A549 (cell line): ENCODE data around the gene HYOU1.

ENCODE experiments used
- ATOH8 ChIP-seq: fragments of 250-450 bp; sonication (Bioruptor Pico); IDR thresholded peaks from 2 replicates; pipeline ENCODE4 v1.5.0; 2020; ENCODE audit warnings: low read depth, mild to moderate bottlenecking, moderate library complexity
- CEBPB ChIP-seq, 2 experiments: fragments of >200 bp in 1 of 2; sonication (Bioruptor Twin) in 1 of 2; formaldehyde crosslinking in 1 of 2; IDR thresholded peaks; 2 replicates each; pipeline ENCODE4 v1.6.1; 2012 to 2016
- CTCF ChIP-seq: fragments of >200 bp; sonication (Bioruptor Twin); formaldehyde crosslinking; IDR thresholded peaks from 3 replicates; pipeline ENCODE4 v1.5.1; 2016
- FOSB ChIP-seq: fragments of 250-450 bp; sonication (Bioruptor Pico); IDR thresholded peaks from 2 replicates; pipeline ENCODE4 v1.5.0; 2020; ENCODE audit warnings: mild to moderate bottlenecking, moderate library complexity
- REST ChIP-seq: fragments of 200-600 bp; sonication (generic); IDR thresholded peaks from 2 replicates; pipeline ENCODE4 v1.6.1; 2016; ENCODE audit warnings: antibody characterized with exemption, mild to moderate bottlenecking, moderate library complexity

DNA sequence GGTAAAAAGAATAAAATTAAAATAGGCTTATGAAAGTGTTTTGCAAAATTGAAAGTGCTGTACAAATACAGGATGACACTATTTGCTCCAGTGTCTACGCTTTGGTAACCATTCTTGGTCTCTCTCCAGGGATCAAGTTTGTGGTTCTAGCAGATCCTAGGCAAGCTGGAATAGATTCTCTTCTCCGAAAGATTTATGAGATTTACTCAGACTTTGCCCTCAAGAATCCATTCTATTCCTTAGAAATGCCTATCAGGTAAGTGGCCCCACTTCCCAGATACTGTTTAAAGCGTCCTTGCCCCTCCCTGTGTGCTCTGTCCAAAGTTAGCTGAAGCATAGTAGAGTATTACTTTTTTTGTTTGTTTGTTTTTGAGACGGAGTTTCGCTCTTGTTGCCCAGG lies 35.4 kb downstream of the HYOU1 start:
- TF ChIP-seq CTCF: no peak
- TF ChIP-seq REST: no peak
- TF ChIP-seq FOSB (CRISPR knock-in tag): no peak
- no peak for TF ChIP-seq ATOH8 (CRISPR knock-in tag)
- no peak for TF ChIP-seq CEBPB (IDR thresholded peaks at IDR 0.05)
